DOHH2 (cell line): ENCODE measurements around the gene IL1RAPL1.

Experiments used
- CTCF ChIP-seq: fragments of 200-600 bp; sonication (generic); IDR thresholded peaks from one replicate; pipeline ENCODE4 v1.5.1; 2014; ENCODE audit warnings: antibody characterized with exemption, mild to moderate bottlenecking, low read depth, low read length; ENCODE audit not compliant: poor library complexity, severe bottlenecking
- EZH2phosphoT487 ChIP-seq: fragments of 200-600 bp; sonication (generic); IDR thresholded peaks from 2 replicates; pipeline ENCODE4 v1.6.1; 2017; ENCODE audit warnings: borderline replicate concordance, mild to moderate bottlenecking, antibody characterized with exemption, low read length, moderate library complexity, mixed read lengths

DNA sequence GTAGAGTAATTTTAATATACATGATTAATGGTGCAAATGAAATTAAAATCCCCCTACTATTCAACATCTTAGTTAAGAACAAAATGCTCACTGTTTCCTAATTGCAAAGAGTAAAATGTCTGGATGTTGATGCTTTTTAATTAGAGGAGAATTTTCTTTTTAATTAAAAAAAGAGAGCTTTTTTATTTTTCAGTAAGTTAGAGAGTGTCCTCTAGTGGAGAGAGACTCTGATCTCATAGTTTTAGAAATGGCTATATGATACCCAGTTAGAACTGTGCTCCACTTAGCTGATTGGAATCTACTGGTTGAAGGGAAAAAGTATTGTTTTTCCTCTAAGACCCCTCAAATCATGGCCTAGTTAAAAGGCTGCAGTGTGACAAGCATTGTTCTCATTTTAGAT, 1316.1 kb downstream of the IL1RAPL1 start:
- TF ChIP-seq CTCF (no peak), EZH2phosphoT487 (no peak)
